Measurements from ENCODE around the gene THEMIS2.

The THEMIS2 gene

GRCh38 chr1:27858072-27858948, 14.0 kb upstream of the THEMIS2 start:
- Histone ChIP-seq H2AFZ (ENCODE audit: low read depth, low read length, severe bottlenecking) (peak overlapping the region; percentile 38), H3K4me2 (ENCODE audit: low read depth, low read length, poor library complexity, severe bottlenecking) (peak overlapping the region; percentile 10), H3K27ac (ENCODE audit: low read depth, low read length) (no peak overlapping the region), H3K36me3 (ENCODE audit: low read length) (no peaks in the 10 kb centered on the region), H3K9me2 (replicated peaks; ENCODE audit: insufficient read depth, low read length) (no peaks in the 10 kb centered on the region), H3F3A (ENCODE audit: insufficient read depth) (no peaks in the 10 kb centered on the region), H3K4me3 (ENCODE audit: insufficient read depth, low read length, poor library complexity, severe bottlenecking) (no peak overlapping the region), H4K20me1 (ENCODE audit: low read depth, low read length) (no peaks in the 10 kb centered on the region), H3K9me3 (ENCODE audit: insufficient read depth, low read length) (no peaks in the 10 kb centered on the region), H3K27me3 (ENCODE audit: low read length) (no peaks in the 10 kb centered on the region), H3K79me2 (ENCODE audit: insufficient read depth, low read length) (no peaks in the 10 kb centered on the region), H3K9ac (ENCODE audit: low read length) (no peak overlapping the region; the same call in 1 of the 2 replicates)
- TF ChIP-seq, protein P1, sequence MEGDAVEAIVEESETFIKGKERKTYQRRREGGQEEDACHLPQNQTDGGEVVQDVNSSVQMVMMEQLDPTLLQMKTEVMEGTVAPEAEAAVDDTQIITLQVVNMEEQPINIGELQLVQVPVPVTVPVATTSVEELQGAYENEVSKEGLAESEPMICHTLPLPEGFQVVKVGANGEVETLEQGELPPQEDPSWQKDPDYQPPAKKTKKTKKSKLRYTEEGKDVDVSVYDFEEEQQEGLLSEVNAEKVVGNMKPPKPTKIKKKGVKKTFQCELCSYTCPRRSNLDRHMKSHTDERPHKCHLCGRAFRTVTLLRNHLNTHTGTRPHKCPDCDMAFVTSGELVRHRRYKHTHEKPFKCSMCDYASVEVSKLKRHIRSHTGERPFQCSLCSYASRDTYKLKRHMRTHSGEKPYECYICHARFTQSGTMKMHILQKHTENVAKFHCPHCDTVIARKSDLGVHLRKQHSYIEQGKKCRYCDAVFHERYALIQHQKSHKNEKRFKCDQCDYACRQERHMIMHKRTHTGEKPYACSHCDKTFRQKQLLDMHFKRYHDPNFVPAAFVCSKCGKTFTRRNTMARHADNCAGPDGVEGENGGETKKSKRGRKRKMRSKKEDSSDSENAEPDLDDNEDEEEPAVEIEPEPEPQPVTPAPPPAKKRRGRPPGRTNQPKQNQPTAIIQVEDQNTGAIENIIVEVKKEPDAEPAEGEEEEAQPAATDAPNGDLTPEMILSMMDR (IDR thresholded peaks at IDR 0.05; ENCODE audit: insufficient read depth, low read length, poor library complexity, severe bottlenecking) = peak; percentile 94
- no peak for TF ChIP-seq EZH2phosphoT487 (conservative IDR thresholded peaks at IDR 0.05; ENCODE audit: low read length)

DNA sequence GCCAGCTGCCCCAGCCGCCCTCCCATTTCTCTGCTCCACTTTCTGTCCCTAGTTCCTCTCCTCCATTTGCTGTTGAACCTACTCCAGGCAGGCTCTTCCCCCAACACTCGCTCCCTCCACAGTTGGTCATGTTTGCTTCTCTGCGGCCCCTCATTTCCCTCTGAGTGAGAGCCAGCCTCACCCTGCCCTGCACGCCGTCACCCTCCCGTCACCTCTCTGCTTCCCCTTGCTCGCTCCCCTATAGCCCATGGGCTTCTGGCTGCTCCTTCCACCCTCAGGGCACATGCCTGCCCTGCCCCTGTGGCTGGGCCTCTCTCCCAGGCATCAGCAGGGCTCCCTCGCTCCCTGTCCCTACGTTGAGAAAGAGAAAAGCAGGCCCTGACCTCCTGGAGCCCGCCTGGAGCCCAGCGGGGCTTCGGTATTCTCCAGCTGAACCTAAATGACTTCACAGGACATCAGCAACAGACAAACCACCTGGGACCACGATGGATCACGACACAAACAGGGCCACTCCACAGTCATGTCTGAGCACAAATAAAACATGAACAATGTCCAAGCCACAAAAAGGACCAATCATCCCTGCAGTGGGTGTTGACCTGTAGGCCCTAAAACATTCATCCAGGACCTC, 13.3 kb upstream of the THEMIS2 start:
- H3K9ac ChIP-seq (ENCODE audit: low read length) = no peak overlapping the region

GRCh38 chr1:27861436-27861835, 10.9 kb upstream of the THEMIS2 start:
- no peak overlapping the region for H3K27ac ChIP-seq (ENCODE audit: low read depth, low read length)
- H3K27me3 ChIP-seq (ENCODE audit: low read length) = no peaks in the 10 kb centered on the region
- H3K36me3 ChIP-seq (ENCODE audit: low read length) = no peaks in the 10 kb centered on the region
- H3K79me2 ChIP-seq (ENCODE audit: insufficient read depth, low read length) = no peaks in the 10 kb centered on the region
- H3K9me3 ChIP-seq (ENCODE audit: insufficient read depth, low read length) = no peaks in the 10 kb centered on the region
- no peak overlapping the region for H2AFZ ChIP-seq (ENCODE audit: low read depth, low read length, severe bottlenecking)
- H3K9me2 ChIP-seq (replicated peaks; ENCODE audit: insufficient read depth, low read length) = no peaks in the 10 kb centered on the region
- H4K20me1 ChIP-seq (ENCODE audit: low read depth, low read length) = no peaks in the 10 kb centered on the region
- TF ChIP-seq EZH2phosphoT487 (conservative IDR thresholded peaks at IDR 0.05; ENCODE audit: low read length) = no peak
- TF ChIP-seq, protein P1 (IDR thresholded peaks at IDR 0.05; ENCODE audit: insufficient read depth, low read length, poor library complexity, severe bottlenecking) = no peak
- no peak overlapping the region for H3K9ac ChIP-seq (ENCODE audit: low read length)
- H3K4me2 ChIP-seq (ENCODE audit: low read depth, low read length, poor library complexity, severe bottlenecking) = no peak overlapping the region
- H3K4me3 ChIP-seq (ENCODE audit: insufficient read depth, low read length, poor library complexity, severe bottlenecking) = no peak overlapping the region
- H3F3A ChIP-seq (ENCODE audit: insufficient read depth) = no peaks in the 10 kb centered on the region

More for the DNA sequence above, 13.3 kb upstream of the THEMIS2 start:
- Histone ChIP-seq H3K27me3 (ENCODE audit: low read length) (no peaks in the 10 kb centered on the region), H3K79me2 (ENCODE audit: insufficient read depth, low read length) (no peaks in the 10 kb centered on the region), H3K4me3 (ENCODE audit: insufficient read depth, low read length, poor library complexity, severe bottlenecking) (no peak overlapping the region), H3K4me2 (ENCODE audit: low read depth, low read length, poor library complexity, severe bottlenecking) (no peak overlapping the region), H3K27ac (ENCODE audit: low read depth, low read length) (no peak overlapping the region), H4K20me1 (ENCODE audit: low read depth, low read length) (no peaks in the 10 kb centered on the region), H3K9me2 (replicated peaks; ENCODE audit: insufficient read depth, low read length) (no peaks in the 10 kb centered on the region), H3F3A (ENCODE audit: insufficient read depth) (no peaks in the 10 kb centered on the region), H2AFZ (ENCODE audit: low read depth, low read length, severe bottlenecking) (no peak overlapping the region), H3K9me3 (ENCODE audit: insufficient read depth, low read length) (no peaks in the 10 kb centered on the region), H3K36me3 (ENCODE audit: low read length) (no peaks in the 10 kb centered on the region)
- TF ChIP-seq, protein P1 (IDR thresholded peaks at IDR 0.05; ENCODE audit: insufficient read depth, low read length, poor library complexity, severe bottlenecking) = no peak
- no peak for TF ChIP-seq EZH2phosphoT487 (conservative IDR thresholded peaks at IDR 0.05; ENCODE audit: low read length)

All from SU-DHL-6 (cell line).